Loucy (cell line): ENCODE measurements around the gene BCR.

Experiments used
- H2AFZ ChIP-seq: fragments of 200-600 bp; sonication (generic); 2 replicates; pipeline ENCODE4 v1.6.0; 2016; ENCODE audit warnings: antibody characterized with exemption, mild to moderate bottlenecking, low read length, moderate library complexity
- H3F3A ChIP-seq: fragments of 200-600 bp; 2 replicates; pipeline ENCODE4 v1.6.0; 2016; ENCODE audit warnings: antibody characterized with exemption, low read depth, mild to moderate bottlenecking
- H3K27me3 ChIP-seq: fragments of 200-600 bp; sonication (generic); 2 replicates; pipeline ENCODE4 v1.6.1; 2014; ENCODE audit warnings: low read length, mild to moderate bottlenecking; ENCODE audit not compliant: insufficient read depth, poor library complexity, severe bottlenecking
- H3K36me3 ChIP-seq: fragments of 200-600 bp; sonication (generic); 2 replicates; pipeline ENCODE4 v1.6.1; 2016; ENCODE audit warnings: low read length; ENCODE audit not compliant: insufficient read depth
- H3K4me1 ChIP-seq: fragments of 200-600 bp; sonication (generic); 2 replicates; pipeline ENCODE4 v1.5.1; 2014; ENCODE audit warnings: low read length, mild to moderate bottlenecking; ENCODE audit not compliant: insufficient read depth, poor library complexity, severe bottlenecking
- H3K4me2 ChIP-seq: fragments of 200-600 bp; sonication (generic); 2 replicates; pipeline ENCODE4 v1.6.0; 2014; ENCODE audit warnings: antibody characterized with exemption, low read length, low read depth, mild to moderate bottlenecking; ENCODE audit not compliant: poor library complexity, severe bottlenecking
- H3K4me3 ChIP-seq: fragments of 200-600 bp; sonication (generic); 2 replicates; pipeline ENCODE4 v1.5.1; 2014; ENCODE audit warnings: low read length, mild to moderate bottlenecking, mixed read lengths; ENCODE audit not compliant: poor library complexity, severe bottlenecking
- H3K79me2 ChIP-seq: fragments of 200-600 bp; sonication (generic); 2 replicates; pipeline ENCODE4 v1.6.1; 2014; ENCODE audit warnings: low read length; ENCODE audit not compliant: insufficient read depth
- H3K9ac ChIP-seq: fragments of 200-600 bp; sonication (generic); 2 replicates; pipeline ENCODE4 v1.6.0; 2014; ENCODE audit warnings: mild to moderate bottlenecking, low read depth, low read length, moderate library complexity; ENCODE audit not compliant: poor library complexity, severe bottlenecking
- H3K9me2 ChIP-seq: fragments of 200-600 bp; sonication (generic); replicated peaks from 2 replicates; pipeline ENCODE4 v1.6.1; 2016; ENCODE audit warnings: low read depth, low read length, mixed read lengths
- H3K9me3 ChIP-seq: fragments of 200-600 bp; sonication (generic); 2 replicates; pipeline ENCODE4 v1.6.1; 2014; ENCODE audit warnings: mild to moderate bottlenecking, antibody characterized with exemption, low read length, low read depth; ENCODE audit not compliant: insufficient read depth
- H4K20me1 ChIP-seq: fragments of 200-600 bp; sonication (generic); 2 replicates; pipeline ENCODE4 v1.6.0; 2014; ENCODE audit warnings: antibody characterized with exemption, low read length, mild to moderate bottlenecking; ENCODE audit not compliant: insufficient read depth, poor library complexity, severe bottlenecking
- EZH2phosphoT487 ChIP-seq: fragments of 200-600 bp; IDR thresholded peaks from 2 replicates; pipeline ENCODE4 v1.6.1; 2018; ENCODE audit warnings: antibody characterized with exemption, mild to moderate bottlenecking, moderate library complexity, borderline replicate concordance
- TF ChIP-seq, protein P1 (sequence below): fragments of 200-600 bp; sonication (generic); conservative IDR thresholded peaks from 2 replicates; pipeline ENCODE4 v1.5.1; 2014; ENCODE audit warnings: mild to moderate bottlenecking, antibody characterized with exemption, low read length

Gene BCR

DNA sequence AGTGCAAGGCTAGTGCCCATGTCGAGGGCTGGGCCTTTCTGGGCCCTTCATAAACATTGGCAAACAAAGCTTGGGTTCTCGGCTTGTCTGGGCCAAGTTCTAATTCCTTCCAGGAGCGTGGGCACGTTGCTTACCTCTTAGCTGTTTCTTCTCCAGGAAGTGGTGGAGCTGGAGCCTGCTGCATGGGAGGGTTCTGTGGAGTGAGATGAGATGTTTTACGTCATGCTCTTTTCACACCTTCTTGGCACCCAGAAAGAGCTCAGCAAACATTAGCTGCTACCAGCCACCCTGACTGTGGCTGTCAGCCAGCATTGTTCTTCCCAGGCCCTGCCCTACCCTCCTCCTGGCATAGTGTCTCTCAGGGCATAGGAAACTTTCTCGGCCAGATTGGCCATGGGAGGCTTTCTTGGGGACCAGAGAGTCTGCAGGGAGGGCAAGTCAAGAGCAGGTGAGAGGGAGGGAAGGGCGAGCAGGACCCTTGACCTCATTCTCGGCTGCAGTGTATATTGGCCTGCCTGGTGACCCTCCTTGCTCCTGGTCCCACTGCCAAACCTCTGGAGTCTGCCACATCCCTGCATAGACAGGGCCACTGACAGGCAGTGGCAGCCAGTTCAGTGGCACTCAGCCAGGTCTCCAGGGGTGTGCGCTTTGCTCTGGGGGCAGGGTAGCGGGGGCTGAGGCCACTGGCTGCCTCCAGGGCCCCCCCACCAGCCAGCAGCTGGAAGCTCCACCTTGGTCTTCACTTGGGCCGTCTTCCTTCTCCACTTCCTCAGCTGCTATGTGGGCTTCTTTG is 98.8 kb downstream of the BCR start:
- H3K27me3 ChIP-seq: no peaks in the 10 kb centered on the region
- no peaks in the 10 kb centered on the region for H3K9me3 ChIP-seq
- no peak overlapping the region for H2AFZ ChIP-seq
- H3K4me2 ChIP-seq: no peak overlapping the region
- peaks cover 26% of the 10 kb centered on the region; the same call in 1 of the 2 replicates for H3K79me2 ChIP-seq
- no peak overlapping the region for H3K4me3 ChIP-seq
- H3K4me1 ChIP-seq: peaks cover 9% of the 10 kb centered on the region
- peaks cover 37% of the 10 kb centered on the region for H4K20me1 ChIP-seq
- no peaks in the 10 kb centered on the region for H3K9me2 ChIP-seq
- H3F3A ChIP-seq: no peaks in the 10 kb centered on the region
- no peak overlapping the region for H3K9ac ChIP-seq
- TF ChIP-seq EZH2phosphoT487: no peak
- TF ChIP-seq, protein P1, sequence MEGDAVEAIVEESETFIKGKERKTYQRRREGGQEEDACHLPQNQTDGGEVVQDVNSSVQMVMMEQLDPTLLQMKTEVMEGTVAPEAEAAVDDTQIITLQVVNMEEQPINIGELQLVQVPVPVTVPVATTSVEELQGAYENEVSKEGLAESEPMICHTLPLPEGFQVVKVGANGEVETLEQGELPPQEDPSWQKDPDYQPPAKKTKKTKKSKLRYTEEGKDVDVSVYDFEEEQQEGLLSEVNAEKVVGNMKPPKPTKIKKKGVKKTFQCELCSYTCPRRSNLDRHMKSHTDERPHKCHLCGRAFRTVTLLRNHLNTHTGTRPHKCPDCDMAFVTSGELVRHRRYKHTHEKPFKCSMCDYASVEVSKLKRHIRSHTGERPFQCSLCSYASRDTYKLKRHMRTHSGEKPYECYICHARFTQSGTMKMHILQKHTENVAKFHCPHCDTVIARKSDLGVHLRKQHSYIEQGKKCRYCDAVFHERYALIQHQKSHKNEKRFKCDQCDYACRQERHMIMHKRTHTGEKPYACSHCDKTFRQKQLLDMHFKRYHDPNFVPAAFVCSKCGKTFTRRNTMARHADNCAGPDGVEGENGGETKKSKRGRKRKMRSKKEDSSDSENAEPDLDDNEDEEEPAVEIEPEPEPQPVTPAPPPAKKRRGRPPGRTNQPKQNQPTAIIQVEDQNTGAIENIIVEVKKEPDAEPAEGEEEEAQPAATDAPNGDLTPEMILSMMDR: no peak
- peaks cover 90% of the 10 kb centered on the region; the same call in 1 of the 2 replicates for H3K36me3 ChIP-seq

DNA sequence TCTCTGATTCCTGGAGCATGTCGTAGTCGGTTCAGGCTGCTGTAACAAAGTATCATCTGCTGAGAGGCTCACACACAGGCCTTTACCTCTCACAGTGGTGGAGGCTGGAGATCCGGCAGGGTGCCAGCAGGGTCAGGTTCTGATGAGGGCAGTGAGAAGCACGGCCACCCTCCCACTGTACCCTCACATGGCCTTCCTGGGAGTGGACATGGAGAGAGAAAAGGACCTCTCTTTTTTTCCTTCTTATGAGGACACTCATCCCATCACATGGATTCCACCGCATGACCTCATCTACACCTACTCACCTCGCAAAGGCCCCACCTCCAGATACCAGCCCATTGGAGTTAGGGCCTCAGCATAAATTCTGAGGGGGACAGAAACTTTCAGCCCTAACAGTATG is 99.5 kb downstream of the BCR start:
- H3K79me2 ChIP-seq: peaks cover 26% of the 10 kb centered on the region; the same call in 1 of the 2 replicates
- H3K9ac ChIP-seq: no peak overlapping the region
- no peaks in the 10 kb centered on the region for H3K9me3 ChIP-seq
- H3K4me1 ChIP-seq: peaks cover 9% of the 10 kb centered on the region
- H3K27me3 ChIP-seq: no peaks in the 10 kb centered on the region
- H3K9me2 ChIP-seq: no peaks in the 10 kb centered on the region
- H3K4me2 ChIP-seq: no peak overlapping the region
- H2AFZ ChIP-seq: no peak overlapping the region
- peaks cover 39% of the 10 kb centered on the region for H4K20me1 ChIP-seq
- H3K4me3 ChIP-seq: no peak overlapping the region
- H3K36me3 ChIP-seq: peaks cover 92% of the 10 kb centered on the region; the same call in 1 of the 2 replicates
- H3F3A ChIP-seq: no peaks in the 10 kb centered on the region
- TF ChIP-seq EZH2phosphoT487: no peak
- TF ChIP-seq, protein P1: no peak

DNA sequence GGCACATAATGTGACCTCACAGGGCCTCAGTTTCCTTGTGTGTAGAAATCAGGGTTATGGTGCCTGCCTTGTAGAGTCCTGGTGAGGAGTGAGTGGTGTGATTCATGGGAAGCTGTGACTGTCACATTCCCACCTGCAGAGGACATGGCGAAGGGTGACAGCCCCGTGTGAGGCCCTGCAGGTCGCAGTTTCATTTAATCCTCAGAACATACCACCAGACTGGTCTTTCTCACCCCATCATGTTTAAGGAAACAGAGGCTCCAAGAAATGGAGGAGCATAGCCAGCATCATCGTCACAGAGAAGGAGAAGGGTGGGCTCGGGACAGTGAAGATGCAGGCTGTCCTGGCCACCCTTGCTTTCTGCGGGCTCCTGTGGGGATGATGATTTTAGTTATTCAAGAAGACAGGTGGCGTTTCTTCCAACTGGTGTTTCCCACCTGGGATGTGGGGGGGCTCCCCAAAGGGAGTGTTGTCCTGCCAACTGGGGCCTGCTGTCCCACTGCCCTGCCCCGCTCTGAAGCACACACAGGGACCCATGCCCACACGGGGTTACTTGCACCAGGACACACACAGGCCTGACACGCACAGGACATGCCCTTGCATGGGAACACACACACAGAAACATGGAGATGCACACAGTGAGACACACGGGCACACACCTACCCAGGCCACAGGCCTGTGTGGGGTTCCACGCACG is 100.2 kb downstream of the BCR start:
- no peak overlapping the region for H3K4me2 ChIP-seq
- no peaks in the 10 kb centered on the region for H3K9me3 ChIP-seq
- H2AFZ ChIP-seq: no peak overlapping the region
- TF ChIP-seq EZH2phosphoT487: no peak
- TF ChIP-seq, protein P1: no peak
- H3K79me2 ChIP-seq: peaks cover 26% of the 10 kb centered on the region; the same call in 1 of the 2 replicates
- H3K36me3 ChIP-seq: peaks cover 92% of the 10 kb centered on the region; the same call in 1 of the 2 replicates
- no peaks in the 10 kb centered on the region for H3K9me2 ChIP-seq
- H3K4me1 ChIP-seq: peaks cover 9% of the 10 kb centered on the region
- H3K9ac ChIP-seq: peak overlapping the region; percentile 27
- H3K4me3 ChIP-seq: no peak overlapping the region
- no peaks in the 10 kb centered on the region for H3K27me3 ChIP-seq
- no peaks in the 10 kb centered on the region for H3F3A ChIP-seq
- peaks cover 39% of the 10 kb centered on the region for H4K20me1 ChIP-seq
